GM19351 (cell line): ENCODE data around the gene TMEM106A.
A peak's percentile ranks its signal among the peaks of the same experiment; 100 is the strongest.
"Not testable (repeated sequence)": the region's sequence is repeated elsewhere in the genome, so short reads cannot be mapped to it uniquely, and the experiment has no call there.

Experiments used
- ATAC-seq: cut with Tn5 transposase; IDR thresholded peaks from one replicate; pipeline ENCODE4 v1.9.1; 2021; ENCODE audit warnings: mild to moderate bottlenecking, moderate library complexity; ENCODE audit not compliant: unreplicated experiment

The TMEM106A gene

DNA sequence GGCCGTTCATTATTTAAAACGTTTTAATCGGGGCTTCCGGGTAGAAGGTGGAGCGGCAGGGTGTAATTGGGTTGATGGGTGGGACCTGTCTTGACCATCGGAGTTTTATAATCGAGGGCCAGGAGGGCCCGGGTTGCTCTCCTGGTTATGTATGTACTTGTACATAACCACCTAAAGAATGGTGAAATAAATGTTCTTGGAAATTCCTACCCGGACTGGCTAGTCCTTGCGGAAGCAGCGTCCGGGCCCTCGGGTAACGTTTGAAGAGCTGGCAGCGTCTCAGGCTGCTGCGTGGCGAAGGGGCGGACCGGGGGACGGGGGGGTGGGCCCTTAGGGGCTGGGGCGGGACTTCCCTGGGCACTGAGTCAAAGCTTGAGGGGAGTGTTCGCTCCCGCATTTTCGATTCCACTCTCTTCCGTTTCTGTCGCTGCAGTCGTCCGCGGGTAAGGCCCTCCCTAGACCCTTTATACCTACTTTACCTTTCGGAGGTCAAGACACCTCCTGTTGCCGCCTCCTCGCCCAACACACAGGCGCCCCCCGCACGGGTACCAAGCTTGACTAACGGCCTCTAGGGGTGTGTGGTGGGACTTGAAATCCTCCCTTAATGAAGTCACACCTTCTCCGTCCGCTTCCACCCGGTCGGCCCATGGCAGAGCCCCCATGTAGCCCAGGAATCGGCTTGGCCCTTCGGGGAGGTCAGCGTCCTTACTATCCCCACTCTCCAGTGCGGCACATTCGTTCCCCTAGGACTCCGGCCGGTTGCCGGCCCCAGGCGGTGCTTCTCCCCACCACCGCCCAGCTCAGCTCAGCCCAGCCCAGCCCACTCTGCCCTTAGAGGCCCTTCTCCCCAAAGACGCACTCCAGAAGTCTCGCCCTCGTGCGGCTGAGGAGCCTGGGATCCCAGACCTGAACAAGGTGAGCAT, at the start of gene TMEM106A:
Gene TMEM106A, plus strand, starts transcription at position 396 of the 923 bp plus-strand sequence. CDS start 1,167 bp downstream, outside the sequence.
- ATAC-seq: peak; percentile 64

DNA sequence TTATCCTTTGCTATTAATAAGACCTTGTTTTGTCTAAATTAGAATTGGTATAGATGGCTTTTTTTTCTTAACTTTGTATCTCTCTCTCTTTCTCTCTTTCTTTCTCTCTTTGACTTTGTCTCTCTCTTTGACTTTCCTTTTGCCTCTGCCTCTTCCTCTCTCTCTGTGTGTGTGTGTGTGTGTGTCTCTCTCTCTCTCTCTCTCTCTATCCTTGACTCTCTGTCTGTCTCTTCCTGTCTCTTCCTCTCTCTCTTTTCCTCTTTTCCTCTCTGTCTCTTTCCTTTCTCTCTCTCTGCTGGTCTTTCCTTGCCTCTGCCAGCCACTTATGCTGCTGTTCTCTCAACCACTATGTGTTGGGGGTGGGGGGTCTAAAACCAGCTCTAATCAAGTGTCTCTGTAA, 45.7 kb upstream of the TMEM106A start:
- ATAC-seq: not testable (repeated sequence)

DNA sequence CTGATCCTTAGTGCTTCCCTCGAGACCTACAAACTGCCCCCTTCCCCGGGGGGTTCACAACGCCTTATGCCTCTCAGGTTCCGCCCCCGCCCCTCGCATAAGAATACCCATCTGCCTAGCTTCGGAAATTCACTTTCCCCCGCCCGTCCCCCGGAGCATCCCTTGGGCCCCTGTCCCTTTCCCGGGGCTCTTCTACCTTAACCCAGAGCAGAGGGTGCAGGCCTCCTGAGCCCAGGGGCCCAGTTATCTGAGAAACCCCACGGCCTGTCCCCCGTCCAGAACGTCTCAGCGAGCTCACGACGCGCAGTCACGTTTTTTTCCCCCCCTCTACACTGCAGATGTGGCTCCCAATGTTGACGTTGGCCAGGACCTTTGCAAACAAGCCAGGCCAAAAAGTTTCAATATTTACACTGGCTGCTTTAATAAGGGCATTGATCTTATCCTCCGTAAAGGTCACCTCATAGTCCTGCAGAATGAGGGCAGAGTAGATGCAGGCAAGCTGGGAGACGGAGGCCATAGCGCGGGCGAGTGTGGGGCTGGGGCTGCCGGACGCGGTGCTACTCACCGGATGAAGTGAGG, 42.0 kb upstream of the TMEM106A start:
- ATAC-seq: peak; percentile 17

DNA sequence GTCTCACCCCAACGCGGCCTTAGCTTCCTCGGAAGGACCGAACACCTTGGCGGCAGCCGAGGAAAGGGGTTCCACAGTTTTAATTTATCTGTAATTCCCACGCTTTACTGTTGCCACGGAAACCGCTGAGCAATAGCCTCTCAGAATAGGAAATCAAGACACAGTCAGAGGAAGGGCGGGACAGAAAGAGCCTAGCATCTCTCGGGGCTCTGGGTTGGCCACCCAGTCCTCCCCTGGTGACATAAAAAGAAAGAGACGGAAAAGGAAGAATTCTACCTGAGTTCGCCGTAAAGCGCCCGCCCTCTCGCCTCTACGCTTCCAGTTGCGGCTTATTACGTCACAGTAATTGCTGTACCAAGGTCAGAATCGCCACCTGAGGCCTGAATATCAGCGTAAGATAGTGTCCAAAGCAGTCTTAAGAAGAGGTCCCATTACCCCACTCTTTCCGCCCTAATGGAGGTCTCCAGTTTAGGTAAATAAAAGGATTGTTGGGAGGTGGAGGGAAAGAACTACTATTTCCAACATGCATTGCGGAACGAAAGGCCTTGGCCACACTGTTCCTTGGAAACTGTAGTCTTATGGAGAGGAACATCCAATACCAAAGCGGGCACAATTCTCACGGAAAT, 41.4 kb upstream of the TMEM106A start:
- peak; percentile 67 for ATAC-seq

GRCh38 chr17:43170766-43171585, 40.7 kb upstream of the TMEM106A start, which contains the start of gene NBR1:
NBR1 (plus strand) TSS chr17:43171214; CDS start chr17:43175800, 4,586 bp downstream.
- ATAC-seq: peak; percentile 83

- no peak for ATAC-seq
Observed at GRCh38 chr17:43171586-43172487, 39.8 kb upstream of the TMEM106A start.

GRCh38 chr17:43175213-43176118, 36.2 kb upstream of the TMEM106A start:
- no peak for ATAC-seq

GRCh38 chr17:43176119-43176570, 35.5 kb upstream of the TMEM106A start:
- no peak for ATAC-seq

- no peak for ATAC-seq
Observed at GRCh38 chr17:43183921-43184320, 27.8 kb upstream of the TMEM106A start.

DNA sequence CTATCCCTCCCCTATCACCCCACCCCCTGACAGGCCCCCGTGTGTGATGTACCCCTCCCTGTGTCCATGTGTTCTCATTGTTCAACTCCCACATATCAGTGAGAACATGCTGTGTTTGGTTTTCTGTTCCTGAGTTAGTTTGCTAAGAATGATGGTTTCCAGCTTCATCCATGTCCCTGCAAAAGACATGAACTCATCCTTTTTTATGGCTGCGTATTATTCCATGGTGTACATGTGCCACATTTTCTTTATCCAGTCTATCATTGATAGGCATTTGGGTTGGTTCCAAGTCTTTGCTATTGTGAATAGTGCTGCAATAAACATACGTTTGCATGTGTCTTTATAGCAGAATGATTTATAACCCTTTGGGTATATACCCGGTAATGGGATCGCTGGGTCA, 25.0 kb upstream of the TMEM106A start:
- ATAC-seq: not testable (repeated sequence)

- ATAC-seq: no peak
Observed at GRCh38 chr17:43193251-43193650, 18.4 kb upstream of the TMEM106A start.

DNA sequence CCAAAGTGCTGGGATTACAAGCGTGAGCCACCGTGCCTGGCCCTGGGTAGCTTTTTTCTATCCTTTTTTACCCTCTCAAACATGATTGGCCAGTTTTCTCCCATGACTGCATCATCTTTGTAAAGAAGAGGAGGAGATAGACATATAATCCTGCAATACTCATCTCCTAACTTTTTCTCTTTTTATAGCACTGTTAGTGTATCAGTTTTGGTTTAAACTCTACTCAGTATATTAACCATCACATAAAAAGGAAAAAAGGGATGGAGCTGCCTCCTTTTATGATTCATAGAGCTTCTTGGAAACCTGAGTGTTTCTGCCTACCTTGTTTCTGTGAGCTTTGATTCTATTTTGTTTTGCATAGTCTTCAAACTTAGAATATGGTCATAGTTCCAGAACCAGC, 12.0 kb upstream of the TMEM106A start:
- no peak for ATAC-seq

- no peak for ATAC-seq
Observed at GRCh38 chr17:43200127-43200526, 11.5 kb upstream of the TMEM106A start.

DNA sequence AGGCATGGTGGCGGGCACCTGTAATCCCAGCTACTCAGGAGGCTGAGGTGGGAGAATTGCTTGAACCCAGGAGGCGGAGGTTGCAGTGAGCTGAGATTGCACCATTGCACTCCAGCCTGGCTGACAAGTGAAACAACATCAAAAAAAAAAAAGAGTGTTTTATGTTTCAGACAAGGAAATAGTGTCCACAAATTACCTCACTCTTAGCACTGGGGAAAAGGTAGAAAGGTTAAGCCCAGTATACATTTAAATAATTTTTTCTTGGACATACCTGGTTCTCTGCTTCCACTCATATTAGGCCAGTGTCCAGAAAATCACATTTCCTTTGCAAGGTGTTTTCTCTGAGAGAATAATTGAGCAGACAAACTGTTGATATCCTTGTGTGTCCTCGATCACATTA, 8.7 kb upstream of the TMEM106A start:
- ATAC-seq: not testable (repeated sequence)

GRCh38 chr17:43210576-43210975, 1.1 kb upstream of the TMEM106A start:
- ATAC-seq: no peak

- no peak for ATAC-seq
Observed at GRCh38 chr17:43211123-43211479, 574 bp upstream of the TMEM106A start.

DNA sequence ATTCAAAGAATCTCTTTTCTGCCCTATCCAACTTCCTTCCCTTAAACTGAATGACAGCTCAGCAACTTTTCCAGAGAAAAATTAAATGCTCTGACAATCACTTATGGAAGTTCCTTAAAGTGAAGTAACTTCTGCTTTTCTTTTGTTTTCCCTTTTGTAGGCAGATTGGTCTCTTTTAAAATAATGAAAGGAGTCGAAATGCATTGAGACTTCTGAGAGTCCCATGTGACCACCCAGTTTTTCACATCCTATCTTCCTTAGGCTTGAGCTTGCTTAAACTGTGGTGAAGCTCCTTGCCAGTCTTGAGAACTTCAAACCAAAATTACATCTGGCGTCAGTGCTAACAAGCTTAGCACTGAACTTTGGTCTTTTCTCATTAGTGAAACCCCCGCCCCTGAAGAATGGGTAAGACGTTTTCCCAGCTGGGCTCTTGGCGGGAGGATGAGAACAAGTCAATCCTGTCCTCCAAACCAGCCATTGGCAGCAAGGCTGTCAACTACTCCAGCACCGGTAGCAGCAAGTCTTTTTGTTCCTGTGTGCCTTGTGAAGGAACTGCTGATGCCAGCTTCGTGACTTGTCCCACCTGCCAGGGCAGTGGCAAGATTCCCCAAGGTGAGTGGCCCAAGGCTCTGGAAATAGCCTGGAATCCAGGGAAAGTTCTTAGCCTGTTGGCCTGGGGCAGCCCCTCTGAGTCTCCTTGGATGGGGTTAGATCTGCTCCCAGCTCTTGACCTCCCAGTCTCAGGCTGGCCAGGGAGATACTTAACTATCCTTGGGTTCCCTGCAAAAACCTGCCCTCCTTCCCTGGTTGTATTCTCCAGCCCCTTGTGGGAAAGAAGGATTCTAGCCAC, 1.2 kb downstream of the TMEM106A start:
- no peak for ATAC-seq

DNA sequence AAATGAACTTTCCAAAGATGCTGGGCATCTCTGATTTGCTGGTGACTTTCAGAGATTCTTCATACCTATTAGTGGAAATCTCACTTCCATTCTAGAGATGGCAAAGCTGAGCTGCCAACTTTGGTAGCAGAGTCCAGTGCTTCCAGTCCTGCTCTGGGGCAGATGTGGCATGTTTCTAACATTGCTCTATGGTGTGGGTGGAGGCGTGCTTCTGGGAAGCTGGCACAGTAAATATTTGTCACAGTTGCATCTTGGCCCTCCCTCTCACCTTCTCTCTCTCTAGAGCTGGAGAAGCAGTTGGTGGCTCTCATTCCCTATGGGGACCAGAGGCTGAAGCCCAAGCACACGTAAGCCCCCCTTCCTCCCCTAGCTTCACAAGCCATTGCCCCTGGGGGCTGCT, 1.9 kb downstream of the TMEM106A start:
- no peak for ATAC-seq
